Activated gamma-delta T cell treated with Interleukin-2 at 50 U/mL for 16 hours (primary cell): ENCODE results near the gene ATP11B.

Experiments used
- DNase-seq: peaks from one replicate; pipeline ENCODE4 v3.0.0-alpha.2; 2020

The ATP11B gene

DNA sequence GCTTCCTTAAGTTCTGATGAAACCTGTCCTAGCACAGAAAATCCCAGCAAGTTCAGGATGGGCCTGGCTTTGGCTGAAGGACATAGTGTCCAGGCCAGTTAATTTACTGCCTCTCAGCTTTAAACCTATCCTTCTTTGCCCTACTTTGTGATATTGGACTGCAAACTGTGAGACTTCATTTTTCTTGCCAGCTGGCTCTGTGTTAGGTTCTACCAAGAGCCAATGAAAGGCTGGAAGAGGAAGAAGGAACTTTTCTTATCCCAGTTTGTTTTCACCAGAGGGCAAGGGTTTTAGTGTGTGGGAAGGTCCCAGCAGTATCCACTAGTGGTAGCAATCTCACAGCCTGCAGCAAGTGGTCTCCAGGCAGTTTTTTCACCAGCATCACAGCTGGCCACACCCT, 168.9 kb downstream of the ATP11B start:
- no peak for DNase-seq

DNA sequence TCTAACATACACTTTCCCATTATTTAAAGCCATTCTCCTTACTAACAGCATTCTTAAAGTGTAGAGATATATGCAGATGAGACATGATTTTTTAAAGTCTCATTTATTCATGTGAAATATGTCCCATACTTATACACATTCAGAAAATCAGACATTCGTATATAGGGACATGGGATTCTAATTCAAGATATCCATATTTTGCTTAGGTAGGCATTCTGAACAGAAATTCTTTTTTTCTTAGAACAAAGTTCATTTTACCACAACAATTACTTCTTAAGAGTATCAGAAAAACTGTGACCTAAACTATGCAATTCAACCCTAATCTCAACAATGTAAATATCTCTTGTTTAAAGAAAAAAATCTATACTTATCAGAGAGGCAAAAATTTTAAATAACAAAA, 170.9 kb downstream of the ATP11B start:
- DNase-seq = no peak

GRCh38 chr3:182965861-182966366, 172.6 kb downstream of the ATP11B start:
- DNase-seq = no peak

- no peak for DNase-seq
These were observed 174.2 kb downstream of the ATP11B start for GRCh38 chr3:182967218-182968204.

- no peak for DNase-seq
These were observed 176.0 kb downstream of the ATP11B start for GRCh38 chr3:182969277-182969676.

GRCh38 chr3:182969853-182970252, 176.5 kb downstream of the ATP11B start:
- no peak for DNase-seq

DNA sequence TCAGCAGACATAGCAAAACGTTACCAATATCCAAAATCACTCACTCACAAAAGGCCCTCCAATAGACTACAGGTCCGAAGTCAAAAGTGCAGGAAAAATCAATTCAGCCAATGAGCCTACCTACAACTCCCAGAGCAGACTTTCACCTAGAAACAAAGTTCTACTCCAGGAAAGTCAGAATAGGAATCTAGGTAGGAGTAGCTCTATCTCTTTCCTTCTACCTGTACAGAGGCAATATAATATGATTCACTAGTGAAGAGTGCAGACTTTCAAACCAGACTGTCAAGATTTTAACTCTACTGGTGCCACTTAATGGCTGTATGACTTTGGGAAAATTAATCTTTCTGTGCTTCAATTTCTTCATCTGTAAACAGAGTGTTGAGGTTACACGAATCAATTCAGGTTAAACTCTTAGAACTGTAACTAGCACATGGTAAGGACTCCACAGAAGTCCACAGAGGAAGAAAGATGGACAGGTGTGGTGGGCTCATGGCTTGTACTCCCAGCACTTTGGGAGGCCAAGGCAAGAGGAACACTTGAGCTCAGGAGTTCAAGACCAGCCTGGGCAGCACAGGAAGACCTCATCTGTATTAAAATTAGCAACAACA, 177.6 kb downstream of the ATP11B start:
- DNase-seq = no peak
